ENCODE results near the gene MISP3.

The MISP3 gene

GRCh38 chr19:14113762-14114414, 41.3 kb downstream of the MISP3 start:
- Histone ChIP-seq H3K36me3 (ENCODE audit: control insufficient read depth, insufficient read depth, low read length) (peaks cover 2% of the 10 kb centered on the region), H3K4me1 (ENCODE audit: control insufficient read depth, insufficient read depth, low read length) (peaks cover 17% of the 10 kb centered on the region), H3K9ac (ENCODE audit: low read depth, low read length) (no peak overlapping the region), H3K4me3 (ENCODE audit: low read depth, low read length) (no peak overlapping the region), H3K9me3 (ENCODE audit: control insufficient read depth, insufficient read depth, low read length) (no peaks in the 10 kb centered on the region), H3K27me3 (ENCODE audit: control insufficient read depth, insufficient read depth, low read length) (no peaks in the 10 kb centered on the region)

- Histone ChIP-seq H3K4me3 (ENCODE audit: low read depth, low read length) (no peak overlapping the region), H3K9ac (ENCODE audit: low read depth, low read length) (no peak overlapping the region), H3K36me3 (ENCODE audit: control insufficient read depth, insufficient read depth, low read length) (peaks cover 2% of the 10 kb centered on the region), H3K9me3 (ENCODE audit: control insufficient read depth, insufficient read depth, low read length) (no peaks in the 10 kb centered on the region), H3K4me1 (ENCODE audit: control insufficient read depth, insufficient read depth, low read length) (peaks cover 17% of the 10 kb centered on the region), H3K27me3 (ENCODE audit: control insufficient read depth, insufficient read depth, low read length) (no peaks in the 10 kb centered on the region)
These were observed 41.9 kb downstream of the MISP3 start for GRCh38 chr19:14114439-14114838.

GRCh38 chr19:14114854-14115253, 42.3 kb downstream of the MISP3 start:
- Histone ChIP-seq H3K4me1 (ENCODE audit: control insufficient read depth, insufficient read depth, low read length) (peaks cover 17% of the 10 kb centered on the region), H3K9me3 (ENCODE audit: control insufficient read depth, insufficient read depth, low read length) (no peaks in the 10 kb centered on the region), H3K4me3 (ENCODE audit: low read depth, low read length) (no peak overlapping the region)

GRCh38 chr19:14115756-14116155, 43.2 kb downstream of the MISP3 start:
- H3K9ac ChIP-seq (ENCODE audit: low read depth, low read length), result no peak overlapping the region
- H3K27me3 ChIP-seq (ENCODE audit: control insufficient read depth, insufficient read depth, low read length), result no peaks in the 10 kb centered on the region
- no peak overlapping the region for H3K4me3 ChIP-seq (ENCODE audit: low read depth, low read length)
- no peaks in the 10 kb centered on the region for H3K9me3 ChIP-seq (ENCODE audit: control insufficient read depth, insufficient read depth, low read length)
- peaks cover 17% of the 10 kb centered on the region for H3K4me1 ChIP-seq (ENCODE audit: control insufficient read depth, insufficient read depth, low read length)
- H3K36me3 ChIP-seq (ENCODE audit: control insufficient read depth, insufficient read depth, low read length), result peaks cover 7% of the 10 kb centered on the region

More at GRCh38 chr19:14114854-14115253, 42.3 kb downstream of the MISP3 start:
- Histone ChIP-seq H3K9ac (ENCODE audit: low read depth, low read length) (no peak overlapping the region), H3K27me3 (ENCODE audit: control insufficient read depth, insufficient read depth, low read length) (no peaks in the 10 kb centered on the region), H3K36me3 (ENCODE audit: control insufficient read depth, insufficient read depth, low read length) (peaks cover 4% of the 10 kb centered on the region)

- Histone ChIP-seq H3K27me3 (ENCODE audit: control insufficient read depth, insufficient read depth, low read length) (no peaks in the 10 kb centered on the region), H3K4me3 (ENCODE audit: low read depth, low read length) (peak overlapping the region; percentile 67), H3K9ac (ENCODE audit: low read depth, low read length) (no peak overlapping the region), H3K4me1 (ENCODE audit: control insufficient read depth, insufficient read depth, low read length) (peaks cover 17% of the 10 kb centered on the region), H3K36me3 (ENCODE audit: control insufficient read depth, insufficient read depth, low read length) (peaks cover 9% of the 10 kb centered on the region), H3K9me3 (ENCODE audit: control insufficient read depth, insufficient read depth, low read length) (no peaks in the 10 kb centered on the region)
These were observed 43.9 kb downstream of the MISP3 start for GRCh38 chr19:14116525-14116917.

GRCh38 chr19:14116918-14117578, 44.5 kb downstream of the MISP3 start:
- Histone ChIP-seq H3K4me3 (ENCODE audit: low read depth, low read length) (peak overlapping the region; percentile 67), H3K36me3 (ENCODE audit: control insufficient read depth, insufficient read depth, low read length) (peaks cover 10% of the 10 kb centered on the region), H3K9ac (ENCODE audit: low read depth, low read length) (no peak overlapping the region), H3K9me3 (ENCODE audit: control insufficient read depth, insufficient read depth, low read length) (no peaks in the 10 kb centered on the region), H3K27me3 (ENCODE audit: control insufficient read depth, insufficient read depth, low read length) (no peaks in the 10 kb centered on the region), H3K4me1 (ENCODE audit: control insufficient read depth, insufficient read depth, low read length) (peaks cover 17% of the 10 kb centered on the region)

GRCh38 chr19:14117668-14118164, 45.1 kb downstream of the MISP3 start, which contains the start of gene PRKACA:
Gene PRKACA (minus strand): TSS chr19:14117762. CDS start chr19:14117547, 215 bp downstream.
- Histone ChIP-seq H3K4me3 (ENCODE audit: low read depth, low read length) (peak within 1 kb of the TSS; percentile 74), H3K9me3 (ENCODE audit: control insufficient read depth, insufficient read depth, low read length) (no peaks in the 10 kb centered on the region), H3K27me3 (ENCODE audit: control insufficient read depth, insufficient read depth, low read length) (no peaks in the 10 kb centered on the region), H3K4me1 (ENCODE audit: control insufficient read depth, insufficient read depth, low read length) (peaks cover 12% of the 10 kb centered on the region), H3K36me3 (ENCODE audit: control insufficient read depth, insufficient read depth, low read length) (peaks cover 10% of the 10 kb centered on the region), H3K9ac (ENCODE audit: low read depth, low read length) (peak within 1 kb of the TSS; percentile 61)

GRCh38 chr19:14118165-14119051, 45.8 kb downstream of the MISP3 start:
- Histone ChIP-seq H3K4me1 (ENCODE audit: control insufficient read depth, insufficient read depth, low read length) (peaks cover 5% of the 10 kb centered on the region), H3K36me3 (ENCODE audit: control insufficient read depth, insufficient read depth, low read length) (peaks cover 10% of the 10 kb centered on the region), H3K9ac (ENCODE audit: low read depth, low read length) (peak overlapping the region; percentile 61), H3K4me3 (ENCODE audit: low read depth, low read length) (peak overlapping the region; percentile 74), H3K9me3 (ENCODE audit: control insufficient read depth, insufficient read depth, low read length) (no peaks in the 10 kb centered on the region), H3K27me3 (ENCODE audit: control insufficient read depth, insufficient read depth, low read length) (no peaks in the 10 kb centered on the region)

- H3K27me3 ChIP-seq (ENCODE audit: control insufficient read depth, insufficient read depth, low read length), result no peaks in the 10 kb centered on the region
- H3K4me1 ChIP-seq (ENCODE audit: control insufficient read depth, insufficient read depth, low read length), result peaks cover 4% of the 10 kb centered on the region
- peaks cover 10% of the 10 kb centered on the region for H3K36me3 ChIP-seq (ENCODE audit: control insufficient read depth, insufficient read depth, low read length)
- no peaks in the 10 kb centered on the region for H3K9me3 ChIP-seq (ENCODE audit: control insufficient read depth, insufficient read depth, low read length)
- peak overlapping the region; percentile 74 for H3K4me3 ChIP-seq (ENCODE audit: low read depth, low read length)
- no peak overlapping the region for H3K9ac ChIP-seq (ENCODE audit: low read depth, low read length)
These were observed 46.6 kb downstream of the MISP3 start for GRCh38 chr19:14119146-14119545.

GRCh38 chr19:14119644-14120496, 47.3 kb downstream of the MISP3 start:
- Histone ChIP-seq H3K36me3 (ENCODE audit: control insufficient read depth, insufficient read depth, low read length) (peaks cover 15% of the 10 kb centered on the region), H3K27me3 (ENCODE audit: control insufficient read depth, insufficient read depth, low read length) (no peaks in the 10 kb centered on the region), H3K4me1 (ENCODE audit: control insufficient read depth, insufficient read depth, low read length) (peaks cover 4% of the 10 kb centered on the region), H3K9me3 (ENCODE audit: control insufficient read depth, insufficient read depth, low read length) (no peaks in the 10 kb centered on the region), H3K4me3 (ENCODE audit: low read depth, low read length) (no peak overlapping the region), H3K9ac (ENCODE audit: low read depth, low read length) (no peak overlapping the region)

- Histone ChIP-seq H3K9me3 (ENCODE audit: control insufficient read depth, insufficient read depth, low read length) (no peaks in the 10 kb centered on the region), H3K36me3 (ENCODE audit: control insufficient read depth, insufficient read depth, low read length) (peaks cover 15% of the 10 kb centered on the region), H3K27me3 (ENCODE audit: control insufficient read depth, insufficient read depth, low read length) (no peaks in the 10 kb centered on the region), H3K4me1 (ENCODE audit: control insufficient read depth, insufficient read depth, low read length) (peaks cover 4% of the 10 kb centered on the region), H3K4me3 (ENCODE audit: low read depth, low read length) (no peak overlapping the region), H3K9ac (ENCODE audit: low read depth, low read length) (no peak overlapping the region)
These were observed 47.9 kb downstream of the MISP3 start for GRCh38 chr19:14120497-14120780.

Measured in iPS-15b (cell line).